GM21447 (cell line): Measurements from ENCODE around the gene SCN8A.
"Not testable (repeated sequence)": the region's sequence is repeated elsewhere in the genome, so short reads cannot be mapped to it uniquely, and the experiment has no call there.

ENCODE experiments used
- ATAC-seq: cut with Tn5 transposase; IDR thresholded peaks from one replicate; pipeline ENCODE4 v1.9.1; 2021; ENCODE audit not compliant: unreplicated experiment

SCN8A gene

GRCh38 chr12:51622564-51622963 is 31.5 kb downstream of the SCN8A start:
- ATAC-seq, result no peak

- ATAC-seq, result no peak
These were observed 34.3 kb downstream of the SCN8A start for GRCh38 chr12:51625370-51625769.

- ATAC-seq, result no peak
These were observed 35.1 kb downstream of the SCN8A start for GRCh38 chr12:51626115-51626514.

GRCh38 chr12:51626629-51627028 is 35.6 kb downstream of the SCN8A start:
- no peak for ATAC-seq

- no peak for ATAC-seq
These were observed 39.3 kb downstream of the SCN8A start for GRCh38 chr12:51630256-51630880.

GRCh38 chr12:51630986-51631385 is 40.0 kb downstream of the SCN8A start:
- no peak for ATAC-seq

- no peak for ATAC-seq
These were observed 40.6 kb downstream of the SCN8A start for GRCh38 chr12:51631591-51631990.

GRCh38 chr12:51632623-51633022 is 41.6 kb downstream of the SCN8A start:
- ATAC-seq, result no peak

- no peak for ATAC-seq
These were observed 44.3 kb downstream of the SCN8A start for GRCh38 chr12:51635346-51635745.

- ATAC-seq, result no peak
These were observed 45.5 kb downstream of the SCN8A start for GRCh38 chr12:51636581-51636980.

- ATAC-seq, result no peak
These were observed 46.0 kb downstream of the SCN8A start for GRCh38 chr12:51636986-51637385.

- no peak for ATAC-seq
These were observed 48.3 kb downstream of the SCN8A start for GRCh38 chr12:51639361-51639760.

GRCh38 chr12:51642286-51642685 is 51.3 kb downstream of the SCN8A start:
- ATAC-seq, result no peak

- no peak for ATAC-seq
These were observed 52.9 kb downstream of the SCN8A start for GRCh38 chr12:51643951-51644350.

- ATAC-seq, result not testable (repeated sequence)
These were observed 53.7 kb downstream of the SCN8A start for GRCh38 chr12:51644691-51645090.

GRCh38 chr12:51645961-51646360 is 54.9 kb downstream of the SCN8A start:
- no peak for ATAC-seq

- no peak for ATAC-seq
These were observed 56.6 kb downstream of the SCN8A start for GRCh38 chr12:51647647-51648046.

GRCh38 chr12:51653431-51653830 is 62.4 kb downstream of the SCN8A start:
- ATAC-seq, result no peak

GRCh38 chr12:51661199-51661598 is 70.2 kb downstream of the SCN8A start:
- no peak for ATAC-seq

GRCh38 chr12:51661836-51662235 is 70.8 kb downstream of the SCN8A start:
- ATAC-seq, result no peak

GRCh38 chr12:51662728-51663154 is 71.7 kb downstream of the SCN8A start:
- ATAC-seq, result no peak

- ATAC-seq, result no peak
These were observed 72.4 kb downstream of the SCN8A start for GRCh38 chr12:51663390-51663789.

- ATAC-seq, result no peak
These were observed 75.7 kb downstream of the SCN8A start for GRCh38 chr12:51666696-51667095.
